H1 (cell line): ENCODE results near the gene PBX1. TPM values are rescaled to one million over a fixed set of nuclear protein-coding genes. Genes with fewer than 3 reads are reported as not detected.

Source experiments
- CTCF ChIA-PET: fragments of 300-600 bp; sonication (Branson Sonifier 250); formaldehyde crosslinking; loops from one replicate; lab custom pipeline; 2021; ENCODE audit not compliant: partially characterized antibody; lab: Charles Lee
- POLR2A ChIA-PET: fragments of 300-600 bp; sonication (Branson Sonifier 250); formaldehyde crosslinking; loops from one replicate; lab custom pipeline; 2021; ENCODE audit warnings: inconsistent platforms; ENCODE audit not compliant: partially characterized antibody; lab: Charles Lee
- DNase-seq, 2 experiments: peaks; one replicate each; pipeline versions ENCODE4 v3.0.0 to v3.0.0-alpha.2; 2010 to 2022; ENCODE audit warnings: low spot score in 2 of 2, low read depth in 1 of 2, mixed read lengths in 1 of 2
- FAIRE-seq: peaks from 2 replicates; lab custom pipeline; 2011; peaks lifted over from hg19 to GRCh38; lab: Jason Lieb, UNC
- H2AFZ ChIP-seq: 2 replicates; pipeline ENCODE4 v1.8.1; 2012; ENCODE audit warnings: low read length, inconsistent platforms
- H2AK5ac ChIP-seq: 2 replicates; pipeline ENCODE4 v1.6.1; 2013; ENCODE audit warnings: low read depth, low read length
- H2BK120ac ChIP-seq: replicated peaks from 2 replicates; pipeline ENCODE3; 2013; ENCODE audit warnings: low read depth, low read length, inconsistent platforms
- H2BK12ac ChIP-seq: 2 replicates; pipeline ENCODE4 v1.6.1; 2013; ENCODE audit warnings: low read depth, low read length
- H2BK15ac ChIP-seq: 2 replicates; pipeline ENCODE4 v1.6.1; 2013; ENCODE audit warnings: low read length
- H2BK20ac ChIP-seq: 2 replicates; pipeline ENCODE4 v1.6.1; 2013; ENCODE audit warnings: low read length
- H2BK5ac ChIP-seq: 2 replicates; pipeline ENCODE4 v1.6.1; 2013; ENCODE audit warnings: low read depth, low read length
- H3K14ac ChIP-seq: 2 replicates; pipeline ENCODE4 v1.6.1; 2013; ENCODE audit warnings: inconsistent platforms; ENCODE audit not compliant: insufficient read length
- H3K18ac ChIP-seq: 2 replicates; pipeline ENCODE4 v1.6.1; 2013; ENCODE audit warnings: low read length; ENCODE audit errors: extremely low read depth
- H3K23ac ChIP-seq: 2 replicates; pipeline ENCODE4 v1.6.1; 2013; ENCODE audit warnings: inconsistent platforms; ENCODE audit not compliant: insufficient read length
- H3K23me2 ChIP-seq: 2 replicates; pipeline ENCODE4 v1.6.1; 2013; ENCODE audit warnings: low read depth, low read length
- H3K27ac ChIP-seq: 2 replicates; pipeline ENCODE4 v1.6.1; 2011; ENCODE audit warnings: low read depth, low read length, inconsistent platforms
- H3K27me3 ChIP-seq, 4 experiments: replicated peaks in 1 of 4; 1 replicate in 1 of 4; 2 replicates in 3 of 4; pipeline versions ENCODE4 v1.6.1 to v1.8.1; 2011 to 2013; ENCODE audit warnings: low read length in 3 of 4, mild to moderate bottlenecking in 3 of 4, inconsistent platforms in 2 of 4, mixed read lengths in 2 of 4, moderate library complexity in 1 of 4; ENCODE audit not compliant: control insufficient read depth in 3 of 4, insufficient read depth in 3 of 4; ENCODE audit errors: extremely low read depth in 1 of 4
- H3K36me3 ChIP-seq, 4 experiments: 2 replicates each; pipeline versions ENCODE4 v1.6.1 to v1.8.1; 2011 to 2013; ENCODE audit warnings: mild to moderate bottlenecking in 4 of 4, low read length in 3 of 4, moderate library complexity in 2 of 4, control low read depth in 1 of 4, inconsistent platforms in 1 of 4; ENCODE audit not compliant: insufficient read depth in 4 of 4, control insufficient read depth in 2 of 4
- H3K4ac ChIP-seq: replicated peaks from 2 replicates; pipeline ENCODE3; 2013; ENCODE audit warnings: low read length, low read depth, mixed read lengths, inconsistent platforms; ENCODE audit not compliant: insufficient read length
- H3K4me1 ChIP-seq, 4 experiments: replicated peaks in 1 of 4; 1 replicate in 1 of 4; 2 replicates in 3 of 4; pipeline versions ENCODE4 v1.6.1 to v1.8.1; 2011 to 2013; ENCODE audit warnings: low read length in 3 of 4, inconsistent platforms in 2 of 4, mixed read lengths in 1 of 4; ENCODE audit not compliant: insufficient read depth in 4 of 4, control insufficient read depth in 3 of 4
- H3K4me2 ChIP-seq, 2 experiments: 2 replicates each; pipeline versions ENCODE4 v1.6.1 to v1.8.1; 2011 to 2013; ENCODE audit warnings: low read depth in 2 of 2, low read length in 2 of 2, control low read depth in 1 of 2, inconsistent platforms in 1 of 2, mild to moderate bottlenecking in 1 of 2; ENCODE audit not compliant: insufficient read depth in 1 of 2
- H3K4me3 ChIP-seq, 4 experiments: fragments of 200-600, 300-600 bp in 1 of 4; sonication (generic), shearing (Covaris generic), sonication (Bioruptor Twin) in 1 of 4; 2 replicates each; pipeline versions ENCODE4 v1.5.1 to v1.8.1; 2011 to 2016; ENCODE audit warnings: low read length in 4 of 4, low read depth in 3 of 4, control low read depth in 2 of 4, inconsistent platforms in 2 of 4, mild to moderate bottlenecking in 2 of 4, mixed read lengths in 1 of 4, moderate library complexity in 1 of 4; ENCODE audit not compliant: insufficient read depth in 2 of 4; ENCODE audit errors: extremely low read depth in 1 of 4
- H3K56ac ChIP-seq: replicated peaks from 2 replicates; pipeline ENCODE3; 2013; ENCODE audit warnings: low read depth, mild to moderate bottlenecking, mixed read lengths, low read length, inconsistent platforms; ENCODE audit not compliant: insufficient read length
- H3K79me1 ChIP-seq: 2 replicates; pipeline ENCODE4 v1.6.1; 2013; ENCODE audit warnings: low read depth, low read length, control low read depth
- H3K79me2 ChIP-seq, 2 experiments: 2 replicates each; pipeline versions ENCODE4 v1.6.1 to v1.8.1; 2012 to 2013; ENCODE audit warnings: low read length in 2 of 2, mild to moderate bottlenecking in 2 of 2, inconsistent platforms in 1 of 2; ENCODE audit not compliant: insufficient read depth in 2 of 2, control insufficient read depth in 1 of 2
- H3K9ac ChIP-seq, 4 experiments: replicated peaks in 1 of 4; 1 replicate in 1 of 4; 2 replicates in 3 of 4; pipeline versions ENCODE4 v1.6.1 to v1.8.1; 2011 to 2013; ENCODE audit warnings: low read depth in 3 of 4, low read length in 3 of 4, control low read depth in 2 of 4, mild to moderate bottlenecking in 2 of 4, moderate library complexity in 2 of 4, inconsistent platforms in 1 of 4; ENCODE audit errors: extremely low read depth in 1 of 4
- H3K9me3 ChIP-seq, 2 experiments: 2 replicates each; pipeline versions ENCODE4 v1.6.1 to v1.8.1; 2012 to 2013; ENCODE audit warnings: mild to moderate bottlenecking in 2 of 2, moderate library complexity in 2 of 2, control low read depth in 1 of 2, inconsistent platforms in 1 of 2, low read depth in 1 of 2, low read length in 1 of 2, mixed read lengths in 1 of 2; ENCODE audit not compliant: insufficient read depth in 2 of 2
- H4K20me1 ChIP-seq, 2 experiments: replicated peaks in 1 of 2; 2 replicates each; pipeline versions ENCODE3 to v1.8.1; 2011 to 2013; ENCODE audit warnings: inconsistent platforms in 2 of 2, low read length in 2 of 2, mild to moderate bottlenecking in 1 of 2; ENCODE audit not compliant: insufficient read depth in 2 of 2, control insufficient read depth in 1 of 2
- H4K5ac ChIP-seq: 2 replicates; pipeline ENCODE4 v1.6.1; 2013; ENCODE audit warnings: low read length, low read depth, mixed read lengths, inconsistent platforms; ENCODE audit not compliant: insufficient read length
- H4K8ac ChIP-seq: 2 replicates; pipeline ENCODE4 v1.8.0; 2013; ENCODE audit warnings: mild to moderate bottlenecking, moderate library complexity, low read length, inconsistent platforms; ENCODE audit not compliant: insufficient read depth; ENCODE audit errors: extremely low read depth
- H4K91ac ChIP-seq: replicated peaks from 2 replicates; pipeline ENCODE3; 2013; ENCODE audit warnings: low read length, mixed read lengths, inconsistent platforms; ENCODE audit not compliant: insufficient read length
- ATF2 ChIP-seq: IDR thresholded peaks from 2 replicates; pipeline ENCODE4 v1.6.1; 2012; ENCODE audit warnings: low read length, inconsistent platforms
- ATF3 ChIP-seq: IDR thresholded peaks from 2 replicates; pipeline ENCODE4 v1.6.1; 2011; ENCODE audit warnings: low read depth, mild to moderate bottlenecking, low read length; ENCODE audit not compliant: insufficient read depth
- EGR1 ChIP-seq: IDR thresholded peaks from 2 replicates; pipeline ENCODE4 v1.6.1; 2011; ENCODE audit warnings: low read depth, low read length, borderline replicate concordance
- KDM1A ChIP-seq: fragments of 200-600, 300-600 bp; sonication (generic); IDR thresholded peaks from 2 replicates; pipeline ENCODE4 v1.7.1; 2016; ENCODE audit warnings: mild to moderate bottlenecking, low read length, borderline replicate concordance
- PHF8 ChIP-seq: fragments of 200-600 bp; sonication (generic); conservative IDR thresholded peaks from 2 replicates; pipeline ENCODE4 v1.7.1; 2012; ENCODE audit warnings: low read depth, mild to moderate bottlenecking, inconsistent platforms, low read length, moderate library complexity
- RAD21 ChIP-seq, 2 experiments: IDR thresholded peaks in 1 of 2; conservative IDR thresholded peaks in 1 of 2; 2 replicates each; pipeline ENCODE4 v1.6.1; 2011; ENCODE audit warnings: low read depth in 2 of 2, low read length in 2 of 2, improper control_type of control experiment in 1 of 2, inconsistent platforms in 1 of 2, mild to moderate bottlenecking in 1 of 2, moderate library complexity in 1 of 2
- RNF2 ChIP-seq: fragments of 200-900, 300-1000 bp; sonication (generic); IDR thresholded peaks from 2 replicates; pipeline ENCODE4 v1.7.1; 2016; ENCODE audit warnings: borderline replicate concordance, low read depth, mild to moderate bottlenecking, antibody characterized with exemption, low read length; ENCODE audit not compliant: poor library complexity, severe bottlenecking; ENCODE audit errors: missing control alignments
- WGBS, 2 experiments: shearing (Covaris generic) in 1 of 2; methylation state at CpG; one replicate each; pipeline versions ENCODE4 v1.1.6 to v1.1.7; 2013 to 2015; ENCODE audit warnings: low lambda C conversion rate in 2 of 2, mixed read lengths in 2 of 2, inconsistent platforms in 1 of 2, low coverage in 1 of 2, missing lambda C conversion rate in 1 of 2; ENCODE audit not compliant: insufficient replicate concordance in 2 of 2, insufficient coverage in 1 of 2, insufficient read length in 1 of 2; ENCODE audit errors: extremely low coverage in 1 of 2, missing lambda C conversion rate in 1 of 2; 5-methylcytosine and 5-hydroxymethylcytosine counted together
- polyA plus RNA-seq, 7 experiments: library from polyadenylated mRNA; depleted of rRNA in 3 of 7; stranded (reverse) in 5 of 7; unstranded in 2 of 7; fragments of >200 nt in 5 of 7; fragments of 200-250 nt in 2 of 7; gene quantifications; 1 replicate in 5 of 7; 2 replicates in 1 of 7; 4 replicates in 1 of 7; pipeline versions ENCODE4 v1.2.1 to v1.2.3, GENCODE V29; 2011 to 2013; ENCODE audit warnings: missing spikeins in 2 of 7, mixed read lengths in 2 of 7
- total RNA-seq: library from RNA; stranded (reverse); fragmentation: NEBNext Ultra II Directional; extraction: Animal tissue kit (Norgen Biotek cat#: 25700); gene quantifications from 2 replicates; pipeline ENCODE4 v1.2.1, GENCODE V29; 2021

The PBX1 gene
- total and polyA plus RNA-seq, 2 of the 8 experiments (the other 6 are each of a cell fraction or from before 2014, with no cell fraction given) = 87.4 to 124 TPM

GRCh38 chr1:164583835-164584539 lies 25.0 kb downstream of the PBX1 start:
- Histone ChIP-seq H3K4ac (peak overlapping the region; percentile 2), H3K79me1 (peaks cover 11% of the 10 kb centered on the region), H2BK20ac (0 out of 2 replicates have a peak overlapping the region, but pooled peaks have one; percentile 29), H2BK15ac (no peak overlapping the region; the same call in 1 of the 2 replicates), H4K91ac (no peak overlapping the region), H2BK12ac (no peak overlapping the region), H3K23ac (no peak overlapping the region), H3K4me2 (peak overlapping the region in 1 of 2 experiments; percentile 66; a peak in 1 of 4 replicates), H3K4me3 (peak overlapping the region in 1 of 4 experiments; percentile 34; a peak in 2 of 8 replicates), H3K4me1 (peaks cover 17 to 49% (median 41%) of the 10 kb centered on the region in 4 experiments), H2BK5ac (no peak overlapping the region), H2BK120ac (no peak overlapping the region), H3K9me3 (no peaks in the 10 kb centered on the region), H3K79me2 (peaks cover 17 to 87% of the 10 kb centered on the region in 2 experiments), H3K36me3 (peaks cover 0 to 28% (median 6%) of the 10 kb centered on the region in 4 experiments; a peak in 5 of 8 replicates), H2AK5ac (no peak overlapping the region), H3K23me2 (no peaks in the 10 kb centered on the region; the same call in 1 of the 2 replicates), H3K14ac (no peak overlapping the region), H4K8ac (no peak overlapping the region), H3K9ac (no peak overlapping the region), H3K27me3 (no peaks in the 10 kb centered on the region), H4K20me1 (peaks cover 2 to 15% of the 10 kb centered on the region in 2 experiments), H3K56ac (no peak overlapping the region), H3K18ac (no peak overlapping the region), H4K5ac (no peak overlapping the region), H2AFZ (no peak overlapping the region), H3K27ac (no peak overlapping the region)
- DNase-seq = no peak
- WGBS, 2 experiments = 97% methylated on average over 5 of the region's 5 CpGs; no CpG with 5 or more reads in 1 of the 2 experiments
- ChIA-PET CTCF (interaction anchor here (0.7 to 1.4 kb wide), 5 partner anchors 18 to 199 kb away, joined by 3 to 9 read pairs (median 3); no protein-coding TSS in a partner anchor), POLR2A (interaction anchor here (0.6 to 1.7 kb wide), 4 partner anchors 10 to 1267 kb away, joined by 3 to 8 read pairs (median 3); no protein-coding TSS in a partner anchor)
- FAIRE-seq = no peak
- TF ChIP-seq ATF2 (no peak), EGR1 (no peak), PHF8 (no peak), ATF3 (no peak), RNF2 (no peak), KDM1A (no peak), RAD21 (IDR thresholded peaks at IDR 0.05 in 1 of 2, conservative IDR thresholded peaks at IDR 0.05 in 1 of 2; ENCODE audit: low read depth in 2 of 2, low read length in 2 of 2) (no peak)
